SK-N-SH (cell line): Measurements from ENCODE around the gene LGALS3BP. TPM values are rescaled to one million over a fixed set of nuclear protein-coding genes. Genes with fewer than 3 reads are reported as not detected.

Experiments
- CTCF ChIA-PET: fragments of 300-600, 350-600 bp; formaldehyde crosslinking; extraction: SDS; loops from one replicate; lab custom pipeline; 2021; lab: Yijun Ruan, JAX
- POLR2A ChIA-PET: fragments of 350-600 bp; sonication (Branson Sonifier 250); formaldehyde crosslinking; extraction: SDS; loops from one replicate; lab custom pipeline; 2020; ENCODE audit warnings: antibody characterized with exemption, inconsistent platforms; lab: Yijun Ruan, JAX
- DNase-seq: peaks from one replicate; pipeline ENCODE4 v3.0.0; 2012
- H2AFZ ChIP-seq: fragments of 200-600 bp; sonication (generic); 2 replicates; pipeline ENCODE4 v1.8.1; 2016; ENCODE audit warnings: antibody characterized with exemption, mild to moderate bottlenecking, low read depth
- H3F3A ChIP-seq: fragments of 200-600 bp; sonication (generic); replicated peaks from 2 replicates; pipeline ENCODE3; 2016; ENCODE audit warnings: antibody characterized with exemption, mild to moderate bottlenecking; ENCODE audit not compliant: insufficient read depth
- H3K27ac ChIP-seq, 2 experiments: fragments of 200-500 bp in 1 of 2; fragments of 200-600 bp in 1 of 2; sonication (Bioruptor generic) in 1 of 2; sonication (generic), shearing (Covaris generic) in 1 of 2; 2 replicates each; pipeline versions ENCODE4 v1.5.1 to v1.6.1; 2014 to 2016; ENCODE audit warnings: low read depth in 2 of 2, inconsistent platforms in 1 of 2, low read length in 1 of 2, mild to moderate bottlenecking in 1 of 2, mixed read lengths in 1 of 2
- H3K27me3 ChIP-seq: fragments of 200-600 bp; sonication (generic), shearing (Covaris generic); 2 replicates; pipeline ENCODE4 v1.6.1; 2016; ENCODE audit warnings: mixed run types; ENCODE audit not compliant: insufficient read depth
- H3K36me3 ChIP-seq, 2 experiments: fragments of 200-500 bp in 1 of 2; fragments of 200-600 bp in 1 of 2; sonication (Bioruptor generic) in 1 of 2; sonication (generic) in 1 of 2; replicated peaks in 1 of 2; 2 replicates each; pipeline versions ENCODE3 to v1.5.1; 2014 to 2016; ENCODE audit warnings: low read length in 1 of 2, mild to moderate bottlenecking in 1 of 2; ENCODE audit not compliant: insufficient read depth in 2 of 2, control insufficient read depth in 1 of 2
- H3K4me1 ChIP-seq, 2 experiments: fragments of 200-500 bp in 1 of 2; fragments of 200-600 bp in 1 of 2; sonication (Bioruptor generic) in 1 of 2; sonication (generic), shearing (Covaris generic) in 1 of 2; 2 replicates each; pipeline versions ENCODE4 v1.5.1 to v1.6.1; 2014 to 2016; ENCODE audit warnings: low read depth in 1 of 2, low read length in 1 of 2, mixed run types in 1 of 2; ENCODE audit not compliant: insufficient read depth in 2 of 2, control insufficient read depth in 1 of 2
- H3K4me2 ChIP-seq: fragments of 200-600 bp; sonication (generic), shearing (Covaris generic); 2 replicates; pipeline ENCODE4 v1.6.1; 2017; ENCODE audit warnings: mixed run types
- H3K4me3 ChIP-seq, 2 experiments: fragments of 200-500 bp in 1 of 2; fragments of 200-600 bp in 1 of 2; sonication (Bioruptor generic) in 1 of 2; sonication (generic), shearing (Covaris generic) in 1 of 2; 2 replicates each; pipeline versions ENCODE4 v1.5.1 to v1.8.1; 2014 to 2016; ENCODE audit warnings: low read depth in 2 of 2, inconsistent platforms in 1 of 2, low read length in 1 of 2, mild to moderate bottlenecking in 1 of 2, mixed read lengths in 1 of 2, moderate library complexity in 1 of 2
- H3K79me2 ChIP-seq: fragments of 200-600 bp; sonication (generic); 2 replicates; pipeline ENCODE4 v1.8.1; 2017; ENCODE audit warnings: mild to moderate bottlenecking; ENCODE audit not compliant: insufficient read depth
- H3K9ac ChIP-seq: fragments of 200-600 bp; sonication (generic); 2 replicates; pipeline ENCODE4 v1.6.1; 2017; ENCODE audit warnings: mixed run types
- H3K9me2 ChIP-seq: fragments of 200-600 bp; sonication (generic); 2 replicates; pipeline ENCODE4 v1.6.1; 2017; ENCODE audit warnings: mixed run types
- H3K9me3 ChIP-seq: fragments of 200-600 bp; sonication (generic); 2 replicates; pipeline ENCODE4 v1.6.1; 2017; ENCODE audit warnings: mixed run types, mild to moderate bottlenecking, moderate library complexity
- H4K20me1 ChIP-seq: fragments of 200-600 bp; sonication (generic); 2 replicates; pipeline ENCODE4 v1.6.1; 2017; ENCODE audit warnings: mild to moderate bottlenecking, mixed run types; ENCODE audit not compliant: insufficient read depth
- ELF1 ChIP-seq: IDR thresholded peaks from 2 replicates; pipeline ENCODE4 v1.4.0; 2012
- FOSL2 ChIP-seq: IDR thresholded peaks from 2 replicates; pipeline ENCODE4 v1.4.0; 2012; ENCODE audit warnings: low read depth, mild to moderate bottlenecking, moderate library complexity, borderline replicate concordance
- FOXJ3 ChIP-seq: sonication (generic); formaldehyde crosslinking; IDR thresholded peaks from 2 replicates; pipeline ENCODE4 v1.5.1; 2020; ENCODE audit warnings: mild to moderate bottlenecking, missing genetic modification reagents
- FOXM1 ChIP-seq: IDR thresholded peaks from 2 replicates; pipeline ENCODE4 v1.4.0; 2012; ENCODE audit warnings: low read depth, mild to moderate bottlenecking
- GABPA ChIP-seq: IDR thresholded peaks from 2 replicates; pipeline ENCODE4 v1.4.0; 2012; ENCODE audit warnings: low read depth, mild to moderate bottlenecking
- GATA2 ChIP-seq: sonication (generic); formaldehyde crosslinking; IDR thresholded peaks from 2 replicates; pipeline ENCODE4 v1.5.0; 2020; ENCODE audit warnings: mild to moderate bottlenecking, missing genetic modification reagents
- JUND ChIP-seq: IDR thresholded peaks from 2 replicates; pipeline ENCODE4 v1.4.0; 2012
- MEF2A ChIP-seq: IDR thresholded peaks from 2 replicates; pipeline ENCODE4 v1.4.0; 2012; ENCODE audit warnings: low read depth, borderline replicate concordance
- MXI1 ChIP-seq: IDR thresholded peaks from 2 replicates; pipeline ENCODE4 v1.6.1; 2012; ENCODE audit warnings: mild to moderate bottlenecking, low read depth, low read length, improper control_type of control experiment
- NRF1 ChIP-seq: IDR thresholded peaks from 2 replicates; pipeline ENCODE4 v1.6.1; 2012; ENCODE audit warnings: low read depth, mild to moderate bottlenecking, low read length
- POLR2AphosphoS5 ChIP-seq: IDR thresholded peaks from 2 replicates; pipeline ENCODE4 v1.6.1; 2012; ENCODE audit warnings: low read depth, low read length
- RAD21 ChIP-seq: IDR thresholded peaks from 2 replicates; pipeline ENCODE4 v1.6.1; 2012; ENCODE audit warnings: mild to moderate bottlenecking, low read length
- RFX5 ChIP-seq: IDR thresholded peaks from 2 replicates; pipeline ENCODE4 v1.6.1; 2012; ENCODE audit warnings: mild to moderate bottlenecking, improper control_type of control experiment, low read length
- RXRA ChIP-seq: IDR thresholded peaks from 2 replicates; pipeline ENCODE4 v1.4.0; 2012; ENCODE audit warnings: low read depth, mild to moderate bottlenecking, borderline replicate concordance
- SIN3A ChIP-seq: IDR thresholded peaks from 2 replicates; pipeline ENCODE4 v1.6.1; 2012; ENCODE audit warnings: low read depth, mild to moderate bottlenecking, low read length, moderate library complexity, borderline replicate concordance
- TCF12 ChIP-seq: IDR thresholded peaks from 2 replicates; pipeline ENCODE4 v1.4.0; 2012
- TEAD4 ChIP-seq: IDR thresholded peaks from 2 replicates; pipeline ENCODE4 v1.4.0; 2012; ENCODE audit warnings: mild to moderate bottlenecking, borderline replicate concordance; ENCODE audit not compliant: insufficient read depth
- WGBS: methylation state at CpG from one replicate; pipeline ENCODE4 v1.1.6; 2017; ENCODE audit warnings: low lambda C conversion rate; 5-methylcytosine and 5-hydroxymethylcytosine counted together
- polyA plus RNA-seq, 3 experiments: library from polyadenylated mRNA; depleted of rRNA; stranded (reverse); fragments of >200 nt; gene quantifications; 2 replicates each; pipeline ENCODE4 v1.2.3, GENCODE V29; 2012
- TF ChIP-seq, protein P1 (sequence below): fragments of 150-350 bp; IDR thresholded peaks from 2 replicates; pipeline ENCODE4 v1.6.1; 2017; ENCODE audit warnings: antibody characterized with exemption, low read length, low read depth, borderline replicate concordance
- TF ChIP-seq, protein P2 (sequence below): fragments of 200-600 bp; sonication (generic); IDR thresholded peaks from 2 replicates; pipeline ENCODE4 v1.6.1; 2017; ENCODE audit warnings: antibody characterized with exemption, mild to moderate bottlenecking, moderate library complexity
- TF ChIP-seq, protein P3 (sequence below): IDR thresholded peaks from 2 replicates; pipeline ENCODE4 v1.4.0; 2012; ENCODE audit warnings: low read depth, borderline replicate concordance
- TF ChIP-seq, protein P4 (sequence below): IDR thresholded peaks from 2 replicates; pipeline ENCODE4 v1.6.1; 2012; ENCODE audit warnings: mild to moderate bottlenecking, low read depth, low read length, moderate library complexity

The LGALS3BP gene
- polyA plus RNA-seq, 1 of the 3 experiments (the other 2 are of a cell fraction), result 579 TPM

DNA sequence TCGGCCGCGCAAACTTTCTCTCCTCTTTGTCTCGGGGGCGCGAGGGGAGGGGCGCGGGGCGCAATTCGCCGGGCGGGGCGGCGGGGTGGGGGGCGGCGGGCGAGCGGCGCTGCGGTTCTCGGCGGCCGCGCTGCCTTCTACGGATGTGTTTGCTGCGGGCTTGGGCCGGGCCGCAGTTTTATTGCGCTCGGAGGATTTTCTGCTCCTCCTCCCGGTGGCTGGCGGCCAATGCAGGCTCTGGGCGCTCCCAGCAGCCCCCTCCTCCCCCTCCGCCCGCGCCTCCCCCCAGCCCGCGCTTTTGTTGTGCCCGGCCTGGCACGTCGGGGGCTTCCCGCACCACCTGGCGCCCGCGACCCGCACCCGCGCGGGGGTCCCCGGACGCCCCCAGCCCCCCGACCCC lies 54.5 kb downstream of the LGALS3BP start, which contains the start of gene TIMP2 (continued):
- TF ChIP-seq, protein P1, sequence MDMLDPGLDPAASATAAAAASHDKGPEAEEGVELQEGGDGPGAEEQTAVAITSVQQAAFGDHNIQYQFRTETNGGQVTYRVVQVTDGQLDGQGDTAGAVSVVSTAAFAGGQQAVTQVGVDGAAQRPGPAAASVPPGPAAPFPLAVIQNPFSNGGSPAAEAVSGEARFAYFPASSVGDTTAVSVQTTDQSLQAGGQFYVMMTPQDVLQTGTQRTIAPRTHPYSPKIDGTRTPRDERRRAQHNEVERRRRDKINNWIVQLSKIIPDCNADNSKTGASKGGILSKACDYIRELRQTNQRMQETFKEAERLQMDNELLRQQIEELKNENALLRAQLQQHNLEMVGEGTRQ, result no peak
- TF ChIP-seq SIN3A (0 out of 2 replicates have a peak, but pooled peaks have one; percentile 42), RFX5 (no peak), ELF1 (no peak), FOXM1 (no peak), MXI1 (no peak), GABPA (no peak), RAD21 (peak; percentile 14; the same call in 1 of the 2 replicates), POLR2AphosphoS5 (peak; percentile 94), FOSL2 (no peak), NRF1 (no peak), GATA2 (CRISPR knock-in tag) (no peak)

DNA sequence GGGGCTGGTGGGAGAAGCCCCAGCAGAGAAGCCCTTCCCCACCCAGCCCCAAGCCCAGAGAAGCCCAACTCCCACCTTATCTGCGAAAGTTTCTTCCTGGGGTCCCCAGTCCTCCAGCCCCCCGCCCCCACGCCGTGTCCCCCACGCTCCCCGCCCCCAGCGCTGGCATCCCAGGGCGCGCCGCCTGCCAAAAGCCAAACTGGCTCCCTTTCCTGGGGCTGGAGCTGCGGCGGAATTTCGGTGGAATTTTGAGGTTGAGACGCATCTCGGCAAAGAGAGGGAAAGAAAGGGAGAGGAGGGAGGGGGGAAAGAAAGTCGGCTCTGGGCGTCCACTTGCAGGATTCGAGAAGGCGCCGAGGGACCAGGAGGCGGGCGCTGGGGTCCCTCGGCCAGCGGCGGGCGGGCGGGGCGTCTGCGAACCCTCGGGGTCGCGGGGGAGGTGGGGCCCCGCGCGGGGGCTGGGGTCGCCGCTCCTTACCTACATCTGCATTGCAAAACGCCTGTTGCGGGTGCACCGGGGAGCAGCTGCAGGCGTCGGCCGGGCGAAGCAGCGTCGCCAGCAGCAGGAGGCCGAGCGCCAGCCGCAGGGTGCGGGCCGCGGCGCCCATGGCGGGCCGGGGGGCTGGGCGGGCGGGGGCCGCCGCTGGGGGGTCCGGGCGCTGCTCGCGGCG lies 55.1 kb downstream of the LGALS3BP start:
- Histone ChIP-seq H3F3A (peaks cover 9% of the 10 kb centered on the region), H3K4me2 (peak overlapping the region; percentile 97), H3K79me2 (peaks cover 52% of the 10 kb centered on the region), H3K9me2 (no peaks in the 10 kb centered on the region), H3K4me1 (peaks cover 18 to 52% of the 10 kb centered on the region in 2 experiments), H3K4me3 (peak overlapping the region; percentile 74 to 84), H3K36me3 (peaks cover 8 to 12% of the 10 kb centered on the region in 2 experiments), H3K9me3 (no peaks in the 10 kb centered on the region), H4K20me1 (peaks cover 46% of the 10 kb centered on the region), H3K9ac (peak overlapping the region; percentile 70), H2AFZ (no peak overlapping the region), H3K27ac (peak overlapping the region; percentile 33 to 77; a peak in 3 of 4 replicates), H3K27me3 (no peaks in the 10 kb centered on the region)
- CTCF ChIA-PET, result interaction anchor here (0.6 to 2.1 kb wide), 3 partner anchors 10 to 68 kb away, joined by 3 to 11 read pairs (median 3); no protein-coding TSS in a partner anchor
- peak; percentile 77 for DNase-seq
- TF ChIP-seq, protein P2, sequence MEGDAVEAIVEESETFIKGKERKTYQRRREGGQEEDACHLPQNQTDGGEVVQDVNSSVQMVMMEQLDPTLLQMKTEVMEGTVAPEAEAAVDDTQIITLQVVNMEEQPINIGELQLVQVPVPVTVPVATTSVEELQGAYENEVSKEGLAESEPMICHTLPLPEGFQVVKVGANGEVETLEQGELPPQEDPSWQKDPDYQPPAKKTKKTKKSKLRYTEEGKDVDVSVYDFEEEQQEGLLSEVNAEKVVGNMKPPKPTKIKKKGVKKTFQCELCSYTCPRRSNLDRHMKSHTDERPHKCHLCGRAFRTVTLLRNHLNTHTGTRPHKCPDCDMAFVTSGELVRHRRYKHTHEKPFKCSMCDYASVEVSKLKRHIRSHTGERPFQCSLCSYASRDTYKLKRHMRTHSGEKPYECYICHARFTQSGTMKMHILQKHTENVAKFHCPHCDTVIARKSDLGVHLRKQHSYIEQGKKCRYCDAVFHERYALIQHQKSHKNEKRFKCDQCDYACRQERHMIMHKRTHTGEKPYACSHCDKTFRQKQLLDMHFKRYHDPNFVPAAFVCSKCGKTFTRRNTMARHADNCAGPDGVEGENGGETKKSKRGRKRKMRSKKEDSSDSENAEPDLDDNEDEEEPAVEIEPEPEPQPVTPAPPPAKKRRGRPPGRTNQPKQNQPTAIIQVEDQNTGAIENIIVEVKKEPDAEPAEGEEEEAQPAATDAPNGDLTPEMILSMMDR, result no peak
- TF ChIP-seq RXRA, result no peak
- TF ChIP-seq, protein P3, sequence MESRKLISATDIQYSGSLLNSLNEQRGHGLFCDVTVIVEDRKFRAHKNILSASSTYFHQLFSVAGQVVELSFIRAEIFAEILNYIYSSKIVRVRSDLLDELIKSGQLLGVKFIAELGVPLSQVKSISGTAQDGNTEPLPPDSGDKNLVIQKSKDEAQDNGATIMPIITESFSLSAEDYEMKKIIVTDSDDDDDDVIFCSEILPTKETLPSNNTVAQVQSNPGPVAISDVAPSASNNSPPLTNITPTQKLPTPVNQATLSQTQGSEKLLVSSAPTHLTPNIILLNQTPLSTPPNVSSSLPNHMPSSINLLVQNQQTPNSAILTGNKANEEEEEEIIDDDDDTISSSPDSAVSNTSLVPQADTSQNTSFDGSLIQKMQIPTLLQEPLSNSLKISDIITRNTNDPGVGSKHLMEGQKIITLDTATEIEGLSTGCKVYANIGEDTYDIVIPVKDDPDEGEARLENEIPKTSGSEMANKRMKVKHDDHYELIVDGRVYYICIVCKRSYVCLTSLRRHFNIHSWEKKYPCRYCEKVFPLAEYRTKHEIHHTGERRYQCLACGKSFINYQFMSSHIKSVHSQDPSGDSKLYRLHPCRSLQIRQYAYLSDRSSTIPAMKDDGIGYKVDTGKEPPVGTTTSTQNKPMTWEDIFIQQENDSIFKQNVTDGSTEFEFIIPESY, result no peak
- TF ChIP-seq RFX5, result no peak
- TF ChIP-seq, protein P4, sequence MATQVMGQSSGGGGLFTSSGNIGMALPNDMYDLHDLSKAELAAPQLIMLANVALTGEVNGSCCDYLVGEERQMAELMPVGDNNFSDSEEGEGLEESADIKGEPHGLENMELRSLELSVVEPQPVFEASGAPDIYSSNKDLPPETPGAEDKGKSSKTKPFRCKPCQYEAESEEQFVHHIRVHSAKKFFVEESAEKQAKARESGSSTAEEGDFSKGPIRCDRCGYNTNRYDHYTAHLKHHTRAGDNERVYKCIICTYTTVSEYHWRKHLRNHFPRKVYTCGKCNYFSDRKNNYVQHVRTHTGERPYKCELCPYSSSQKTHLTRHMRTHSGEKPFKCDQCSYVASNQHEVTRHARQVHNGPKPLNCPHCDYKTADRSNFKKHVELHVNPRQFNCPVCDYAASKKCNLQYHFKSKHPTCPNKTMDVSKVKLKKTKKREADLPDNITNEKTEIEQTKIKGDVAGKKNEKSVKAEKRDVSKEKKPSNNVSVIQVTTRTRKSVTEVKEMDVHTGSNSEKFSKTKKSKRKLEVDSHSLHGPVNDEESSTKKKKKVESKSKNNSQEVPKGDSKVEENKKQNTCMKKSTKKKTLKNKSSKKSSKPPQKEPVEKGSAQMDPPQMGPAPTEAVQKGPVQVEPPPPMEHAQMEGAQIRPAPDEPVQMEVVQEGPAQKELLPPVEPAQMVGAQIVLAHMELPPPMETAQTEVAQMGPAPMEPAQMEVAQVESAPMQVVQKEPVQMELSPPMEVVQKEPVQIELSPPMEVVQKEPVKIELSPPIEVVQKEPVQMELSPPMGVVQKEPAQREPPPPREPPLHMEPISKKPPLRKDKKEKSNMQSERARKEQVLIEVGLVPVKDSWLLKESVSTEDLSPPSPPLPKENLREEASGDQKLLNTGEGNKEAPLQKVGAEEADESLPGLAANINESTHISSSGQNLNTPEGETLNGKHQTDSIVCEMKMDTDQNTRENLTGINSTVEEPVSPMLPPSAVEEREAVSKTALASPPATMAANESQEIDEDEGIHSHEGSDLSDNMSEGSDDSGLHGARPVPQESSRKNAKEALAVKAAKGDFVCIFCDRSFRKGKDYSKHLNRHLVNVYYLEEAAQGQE, result no peak
- TF ChIP-seq FOXJ3 (CRISPR knock-in tag), result no peak
- TF ChIP-seq MXI1, result no peak; the same call in 1 of the 2 replicates
- no peak for TF ChIP-seq JUND
- TF ChIP-seq MEF2A, result no peak
- 0 out of 2 replicates have a peak, but pooled peaks have one; percentile 7 for TF ChIP-seq TEAD4
- TF ChIP-seq POLR2AphosphoS5, result 0 out of 2 replicates have a peak, but pooled peaks have one; percentile 1
- no peak for TF ChIP-seq TCF12
- POLR2A ChIA-PET, result interaction anchor here (0.9 to 3.4 kb wide), 2 partner anchors 10 to 42 kb away, joined by 3 to 16 read pairs; no protein-coding TSS in a partner anchor
- under 1% methylated on average over 32 of the region's 64 CpGs for WGBS
